HG03378 (cell line): ENCODE measurements around the gene PACRG.

Source experiments
- ATAC-seq: cut with Tn5 transposase; IDR thresholded peaks from one replicate; pipeline ENCODE4 v1.9.1; 2021; ENCODE audit warnings: mild to moderate bottlenecking, moderate library complexity; ENCODE audit not compliant: unreplicated experiment

Gene PACRG

DNA sequence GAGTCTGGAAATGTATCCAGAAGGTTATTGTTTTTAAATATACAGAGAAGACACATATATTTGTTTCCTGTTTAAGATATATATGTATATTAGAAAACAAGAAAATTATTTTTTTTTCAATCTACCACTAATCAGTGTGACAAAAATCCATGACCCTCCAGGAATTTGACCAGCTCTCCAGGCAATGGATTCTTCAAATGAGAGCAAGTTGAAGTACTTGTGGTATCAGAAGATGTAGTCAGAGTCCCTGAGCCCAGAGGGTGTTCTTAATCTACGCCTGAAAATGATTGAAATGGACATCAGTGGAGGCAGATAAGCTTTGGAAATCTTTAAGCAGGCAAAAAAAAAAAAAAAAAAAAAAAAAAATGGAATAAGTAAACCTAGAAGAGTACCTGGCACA lies 500.3 kb downstream of the PACRG start:
- ATAC-seq = no peak

DNA sequence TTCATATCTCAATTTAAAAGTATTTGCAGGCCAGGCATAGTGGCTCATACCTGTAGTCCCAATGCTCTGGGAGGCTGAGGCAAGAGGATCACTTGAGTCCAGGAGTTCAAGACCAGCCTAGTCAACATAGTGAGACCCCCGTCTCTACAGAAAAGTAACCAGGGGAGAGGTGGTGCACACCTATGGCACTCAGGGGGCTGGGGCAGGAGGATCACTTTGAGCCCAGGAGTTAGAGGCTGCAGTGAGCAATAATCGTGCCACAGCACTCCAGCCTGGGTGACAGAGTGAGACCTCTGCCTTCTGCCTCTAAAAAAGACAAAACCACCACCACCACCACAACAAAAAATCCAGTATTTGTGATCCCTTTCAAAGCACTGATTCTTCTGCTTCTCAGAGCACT lies 501.3 kb downstream of the PACRG start:
- no peak for ATAC-seq

DNA sequence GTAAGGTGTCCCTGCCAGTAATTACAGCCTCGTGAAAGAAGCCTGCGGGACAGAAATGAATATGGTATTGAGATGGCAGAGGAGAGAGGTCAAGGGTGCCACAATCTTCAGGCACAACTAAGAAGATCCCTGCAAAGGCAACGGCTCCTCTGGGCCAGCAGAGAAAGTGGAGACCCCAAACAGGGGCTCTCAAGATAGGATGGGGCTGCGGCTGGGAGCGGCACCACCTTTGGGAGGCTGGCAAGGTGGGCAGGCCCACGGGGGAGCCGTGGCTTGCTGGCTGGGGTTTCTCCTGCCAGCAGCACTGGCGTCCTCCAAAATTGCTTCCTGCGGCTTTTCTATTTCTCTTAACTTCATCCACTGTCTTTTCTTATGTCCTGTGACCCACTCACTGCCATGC lies 503.1 kb downstream of the PACRG start:
- no peak for ATAC-seq

DNA sequence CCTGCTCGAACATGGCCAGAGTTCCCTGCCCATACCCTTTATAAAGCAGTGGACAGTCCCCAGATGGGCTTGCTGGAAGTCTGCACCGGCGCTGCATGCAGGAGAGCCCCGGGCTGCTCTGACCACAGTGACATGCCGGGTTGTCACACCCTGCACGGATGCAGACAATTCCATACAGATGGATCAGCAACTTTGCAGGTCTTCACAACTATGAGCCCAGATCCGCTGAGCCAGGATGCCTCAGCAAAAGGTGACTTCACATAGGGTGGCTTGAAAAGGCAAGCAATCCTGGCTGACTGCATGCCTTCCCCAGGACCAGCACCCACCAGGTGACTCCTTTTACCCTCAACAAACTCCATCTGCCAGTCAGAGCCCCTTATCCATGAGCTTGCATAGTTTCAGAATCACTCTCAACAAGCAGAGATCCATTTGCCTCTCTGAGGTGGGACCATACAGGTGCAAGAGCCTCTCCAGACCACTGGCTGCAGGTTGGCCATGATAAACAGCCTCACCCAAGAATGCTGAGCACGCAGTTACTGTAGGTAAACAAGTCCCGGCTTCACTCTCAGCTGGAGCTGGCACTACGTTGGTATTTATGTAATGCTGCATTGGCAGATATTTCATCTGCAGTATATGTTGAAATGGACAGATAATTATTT lies 503.7 kb downstream of the PACRG start:
- ATAC-seq = no peak

DNA sequence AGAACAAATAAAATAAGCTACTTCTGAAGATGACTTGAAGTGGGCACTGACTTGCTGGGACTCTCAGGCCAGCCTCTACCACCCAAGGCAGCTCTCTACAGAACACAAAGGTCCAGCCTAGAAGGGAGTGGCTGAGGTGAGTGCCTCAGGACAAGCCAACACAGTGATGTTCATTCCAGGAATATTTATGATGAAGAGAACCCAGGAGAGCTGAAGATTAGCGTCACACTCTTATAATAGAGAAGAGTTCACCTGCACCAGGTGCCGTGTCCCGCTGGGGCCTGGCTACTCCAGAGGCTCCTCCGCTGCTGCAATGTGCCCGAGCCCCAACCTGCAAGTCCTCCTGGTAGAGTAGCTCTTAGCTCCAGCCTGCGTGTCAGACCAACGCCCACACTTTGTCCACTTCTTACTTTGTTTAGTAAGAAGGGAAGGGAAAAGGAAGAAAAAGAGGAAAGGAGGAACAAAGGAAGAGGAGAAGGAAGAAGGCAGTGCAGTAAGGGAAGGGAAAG lies 504.3 kb downstream of the PACRG start:
- ATAC-seq = no peak

DNA sequence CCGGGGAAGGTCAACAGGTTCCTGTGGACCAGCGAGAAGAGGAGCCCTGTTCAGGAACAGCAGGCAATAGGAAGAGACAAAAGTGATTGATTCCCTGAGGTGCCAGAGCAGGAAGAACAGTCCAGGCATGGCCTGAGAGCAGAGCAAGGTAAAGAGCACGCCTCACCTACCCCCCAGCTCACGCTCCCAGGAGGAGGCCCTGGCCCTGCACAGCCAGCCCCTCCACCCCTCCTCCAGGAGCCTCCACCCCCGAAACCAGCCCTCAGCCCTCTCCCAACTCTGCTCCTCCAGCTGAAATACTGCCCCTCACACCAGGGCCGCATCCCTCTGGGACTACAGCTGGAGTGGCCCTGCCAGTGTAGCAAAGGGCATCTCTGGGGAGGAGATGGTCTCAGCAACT lies 504.9 kb downstream of the PACRG start:
- no peak for ATAC-seq

DNA sequence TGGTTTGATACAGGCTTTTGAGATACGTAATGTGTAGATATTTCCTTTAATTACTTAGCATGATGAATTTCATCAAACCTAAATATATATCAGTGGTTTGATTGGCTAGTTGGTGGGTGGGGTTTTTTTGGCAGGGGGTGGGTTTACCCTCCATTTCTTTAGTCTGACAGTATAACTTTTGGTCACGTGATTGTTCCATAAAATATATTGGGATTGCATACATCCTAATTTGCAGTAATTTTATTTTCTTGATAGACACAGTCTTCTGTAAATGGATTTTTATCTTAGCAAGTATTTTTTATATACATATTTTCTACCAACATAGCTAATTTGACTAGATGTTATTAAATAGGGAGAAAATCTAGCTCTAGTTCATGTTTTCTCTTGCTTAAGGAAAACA lies 509.3 kb downstream of the PACRG start:
- ATAC-seq = no peak

DNA sequence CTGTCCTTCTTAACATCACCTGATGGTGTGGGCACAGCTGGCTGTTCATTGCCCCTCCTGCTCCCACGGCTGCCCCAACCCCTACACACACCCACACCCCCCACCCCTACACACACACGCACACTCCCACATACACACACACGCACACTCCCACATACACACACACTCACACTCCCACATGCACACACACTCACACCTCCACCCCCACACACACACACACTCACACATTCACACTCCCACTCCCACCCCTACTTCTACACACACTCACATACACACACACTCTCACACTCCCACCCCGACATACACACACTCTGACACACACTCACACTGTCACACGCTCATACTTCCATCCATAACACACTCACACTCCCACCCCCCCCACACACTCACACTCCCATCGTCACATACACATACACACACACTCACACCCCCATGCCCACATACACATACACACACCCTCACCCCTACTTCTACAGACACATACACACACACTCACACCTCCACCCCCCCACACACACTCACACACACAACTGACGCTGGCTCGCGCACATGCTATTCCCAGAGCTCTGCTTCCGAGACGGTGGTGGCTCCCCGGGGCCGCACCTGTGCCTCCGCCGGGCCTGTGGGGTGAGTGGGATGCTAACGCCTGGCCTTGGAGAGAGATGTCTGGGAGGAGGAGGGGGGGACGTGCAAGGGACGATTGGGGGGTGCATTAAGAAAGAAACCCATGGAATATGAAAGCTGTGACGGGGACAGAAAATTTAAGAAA lies 512.0 kb downstream of the PACRG start:
- no peak for ATAC-seq

DNA sequence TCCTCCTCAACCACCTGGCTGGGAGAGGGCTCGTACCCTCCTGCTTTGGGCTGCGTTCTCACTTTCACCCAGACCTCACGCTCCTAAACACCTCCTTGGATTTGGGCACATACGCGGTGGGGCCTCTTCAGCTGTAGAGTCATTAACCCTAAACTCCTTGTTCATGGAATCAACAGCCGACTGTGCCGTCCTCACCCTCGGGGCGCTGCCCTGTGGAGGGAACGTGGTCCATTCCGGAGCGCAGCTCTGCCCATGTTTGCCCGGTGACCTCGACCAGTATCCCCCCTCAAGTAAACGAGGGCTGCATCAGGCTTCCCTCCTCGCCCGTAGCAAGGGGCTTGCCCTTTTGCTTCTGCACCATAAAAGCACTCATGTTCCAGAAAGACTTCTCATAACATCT lies 512.8 kb downstream of the PACRG start:
- no peak for ATAC-seq

DNA sequence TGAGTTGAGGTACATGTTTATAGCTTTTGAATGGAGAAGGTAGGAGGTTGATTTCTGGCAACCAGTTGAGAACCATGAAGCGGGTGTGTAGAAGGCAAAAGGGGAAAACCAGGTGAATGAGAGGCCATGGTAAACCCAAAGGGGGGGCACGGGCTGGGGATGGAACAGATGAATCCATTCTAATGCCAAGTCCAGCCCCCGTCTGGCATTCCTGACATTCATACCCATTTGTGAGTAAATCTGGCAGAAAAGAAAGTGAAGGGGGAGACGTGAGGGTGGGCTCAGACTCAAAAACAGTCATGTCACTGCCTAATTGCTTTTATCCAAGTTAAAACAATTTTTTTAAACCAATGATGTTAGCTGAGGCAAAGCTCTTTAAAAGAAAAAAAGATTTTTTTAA lies 513.9 kb downstream of the PACRG start:
- ATAC-seq = no peak

DNA sequence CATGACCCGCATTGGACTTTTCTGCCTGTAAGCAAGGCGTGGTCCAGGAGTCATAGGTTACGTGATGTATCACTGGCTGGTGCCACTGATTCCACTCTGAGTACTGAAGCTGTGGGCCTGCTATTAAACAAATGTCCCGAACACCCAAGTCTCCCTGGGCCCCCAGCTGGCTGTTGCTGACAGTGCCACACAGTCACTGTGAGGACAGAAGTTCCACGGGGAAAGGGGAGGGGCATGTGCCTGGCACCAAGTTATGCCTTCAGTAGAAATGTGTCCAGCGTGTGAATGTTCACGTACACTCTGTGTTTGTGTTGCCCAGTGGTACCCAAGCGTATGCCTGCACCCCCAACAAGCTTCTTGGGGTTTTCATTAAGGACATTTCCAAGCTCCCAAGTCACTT lies 515.3 kb downstream of the PACRG start:
- no peak for ATAC-seq

DNA sequence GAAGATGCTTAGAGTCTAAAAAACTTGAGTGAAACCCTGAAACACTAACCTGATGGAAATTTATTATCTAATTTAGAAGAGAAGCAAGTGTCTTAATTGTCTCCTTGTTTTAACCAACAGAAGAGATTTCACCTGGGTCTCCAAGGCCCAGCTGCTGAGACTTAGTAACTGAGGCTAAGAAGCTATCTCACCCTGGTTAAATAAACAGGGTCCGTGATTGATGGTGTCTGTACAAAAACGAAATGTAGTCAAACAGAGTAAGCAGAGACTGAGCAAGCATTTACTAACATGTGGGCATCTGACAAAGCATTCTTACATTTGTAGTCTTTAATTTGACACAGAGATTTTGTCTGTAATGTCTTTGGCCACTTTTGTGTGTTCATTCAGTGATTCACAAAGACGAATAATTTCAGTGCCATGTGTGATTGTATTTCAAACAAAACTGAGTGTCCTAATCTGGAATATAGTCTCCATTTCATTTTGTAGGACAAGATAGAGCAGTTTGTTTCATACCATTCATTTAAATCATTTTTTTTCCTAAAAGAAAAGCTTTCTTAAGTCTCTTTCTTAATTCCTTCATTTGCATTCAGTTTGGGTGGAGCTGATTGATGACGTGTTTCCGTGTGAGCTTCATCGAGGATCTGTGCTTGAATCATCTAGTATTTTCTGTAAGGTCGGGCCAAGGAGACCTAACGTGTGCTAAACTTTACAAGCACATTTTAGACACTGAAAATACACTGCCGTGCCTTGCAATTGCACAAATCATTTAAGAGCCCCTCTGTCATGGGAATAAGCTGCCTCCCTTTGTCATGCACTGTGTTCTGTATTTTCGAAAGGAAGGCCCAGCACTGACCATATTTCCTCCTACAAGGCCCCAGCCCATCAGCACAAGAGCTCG lies 516.2 kb downstream of the PACRG start:
- no peak for ATAC-seq

DNA sequence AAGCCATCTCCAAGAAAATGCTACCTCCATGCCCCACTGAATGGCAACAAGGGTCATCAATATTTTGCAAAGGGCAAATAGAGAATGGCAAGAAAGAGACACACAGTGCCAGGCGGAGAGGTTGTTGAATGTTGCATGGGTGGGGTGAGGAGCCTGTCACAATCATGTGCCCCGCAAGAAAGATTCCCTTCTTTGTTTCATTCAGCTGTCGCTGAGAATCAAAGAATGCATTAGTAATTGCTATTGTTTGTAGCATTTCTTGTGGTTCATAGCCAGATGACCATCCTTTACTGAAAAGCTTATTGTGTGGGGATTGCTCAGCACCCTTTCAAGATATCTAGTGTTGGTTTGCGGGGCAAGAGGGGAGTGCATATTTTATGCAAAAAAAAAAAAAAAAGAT lies 520.3 kb downstream of the PACRG start:
- ATAC-seq = no peak

DNA sequence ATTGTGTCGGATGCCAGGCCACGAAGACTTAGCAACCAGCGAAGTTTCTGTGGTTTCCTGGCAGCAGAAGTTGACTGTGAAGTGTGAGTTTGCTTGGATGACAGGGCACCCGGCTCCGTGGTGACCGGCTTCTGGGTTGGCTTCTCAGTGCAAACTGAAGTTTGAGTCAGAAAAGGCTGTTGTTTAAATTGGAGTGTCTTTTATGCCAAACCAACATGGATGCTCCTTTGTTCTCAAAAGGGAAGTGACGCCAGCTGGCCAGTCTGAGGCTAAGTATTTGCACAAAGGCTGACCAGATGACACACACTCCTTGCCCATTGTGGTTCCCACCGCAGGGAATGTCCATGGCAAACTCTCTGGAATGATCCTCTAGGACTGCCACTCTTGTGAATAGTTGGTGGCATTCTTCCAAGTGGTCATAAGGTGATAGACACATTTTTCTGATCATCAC lies 521.9 kb downstream of the PACRG start:
- ATAC-seq = no peak

DNA sequence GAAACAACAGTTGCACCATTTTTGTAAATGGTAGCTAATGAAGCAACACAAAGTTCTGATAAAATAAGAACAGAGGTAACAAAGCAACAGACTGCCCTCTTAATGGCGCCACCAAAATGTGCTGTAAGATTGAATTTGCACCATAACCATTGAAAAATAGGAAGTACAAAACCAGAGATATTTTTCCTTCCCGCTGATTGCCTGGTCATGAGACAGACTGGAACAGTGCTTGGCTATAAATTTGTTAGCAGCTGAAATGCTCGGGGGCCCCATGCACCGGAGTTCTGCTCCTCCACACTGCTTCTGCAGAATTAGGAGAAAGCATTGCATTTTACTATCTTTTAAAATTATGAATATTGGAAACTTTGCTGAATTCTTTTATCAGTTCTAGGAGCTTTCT lies 522.3 kb downstream of the PACRG start:
- no peak for ATAC-seq

DNA sequence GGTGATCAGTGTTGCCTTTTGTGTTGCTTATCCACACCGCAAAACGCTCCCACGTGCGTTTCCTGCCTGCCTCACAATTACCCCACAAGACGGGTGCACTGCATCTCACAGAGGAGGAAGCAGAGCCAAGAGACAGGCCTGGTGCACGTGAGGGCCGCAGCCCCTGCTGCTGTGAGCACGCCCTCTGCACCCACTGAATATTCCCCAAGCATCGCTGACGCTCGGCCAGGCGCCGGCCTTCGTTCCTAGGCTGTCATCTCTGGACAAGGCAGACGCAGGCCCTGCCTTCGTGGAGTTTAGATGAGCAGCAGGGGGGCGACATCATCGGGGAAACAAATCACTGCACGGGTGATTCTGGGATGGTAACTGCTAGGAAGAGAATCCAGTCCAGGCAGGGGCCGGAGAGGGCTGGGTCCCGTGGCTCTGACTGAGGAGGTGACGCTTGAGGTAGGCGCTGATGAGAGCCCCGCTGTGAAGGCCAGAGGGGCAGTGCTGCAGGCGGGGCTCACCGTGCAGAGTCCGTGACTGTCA lies 524.4 kb downstream of the PACRG start:
- no peak for ATAC-seq

DNA sequence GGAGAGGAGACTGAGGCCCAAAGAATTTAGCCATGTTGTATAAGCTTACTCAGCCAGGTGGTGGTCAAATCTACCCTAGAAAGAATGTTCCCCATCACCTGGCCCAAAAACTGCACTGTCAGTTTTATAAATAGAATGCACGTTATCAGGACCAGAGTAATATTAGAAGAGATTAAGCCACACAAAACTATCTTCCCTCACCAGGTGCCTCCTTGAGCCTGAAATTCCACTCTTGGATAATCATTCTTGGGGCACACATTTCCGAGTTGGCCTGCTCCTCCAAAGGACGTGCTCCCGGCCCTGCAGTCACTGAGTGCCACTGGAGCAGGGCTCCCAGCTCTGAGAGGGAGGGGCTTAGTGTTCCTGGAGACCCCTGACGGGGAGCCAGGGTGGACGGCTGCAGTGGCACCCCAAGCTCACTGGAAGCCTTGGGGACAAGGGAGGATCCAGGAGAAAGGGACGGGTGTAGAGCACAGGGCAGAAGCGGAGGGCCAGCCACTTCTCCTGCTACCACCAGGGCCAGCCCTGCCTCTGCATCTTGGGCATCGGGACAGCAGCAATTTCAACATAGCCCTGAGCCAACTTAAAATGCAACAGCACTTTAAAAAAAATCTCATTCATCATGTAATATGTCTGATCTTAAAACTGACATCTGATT lies 525.9 kb downstream of the PACRG start:
- ATAC-seq = no peak

DNA sequence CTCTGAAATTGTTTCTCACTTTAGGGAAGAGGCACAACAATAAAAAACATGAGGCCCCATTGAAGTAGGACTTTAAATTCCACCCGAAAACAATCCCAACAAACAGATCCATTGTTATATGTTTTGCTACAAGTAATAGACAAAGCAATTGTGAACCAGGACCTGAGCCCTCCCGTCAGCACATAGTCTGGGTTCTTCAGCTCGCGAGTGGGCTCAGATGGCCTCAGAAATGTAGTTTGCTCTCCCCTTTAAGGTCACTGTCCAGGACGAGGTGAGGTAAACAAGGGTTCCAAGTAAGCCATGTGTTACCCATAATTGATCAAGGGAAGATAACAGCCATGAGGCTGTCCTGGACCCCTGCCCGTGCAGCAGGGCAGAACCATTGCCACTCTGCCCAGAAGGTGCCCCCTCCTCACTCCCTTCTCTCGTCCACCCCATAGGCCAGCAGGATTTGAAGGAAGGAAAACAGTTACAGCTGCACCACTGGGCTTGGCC lies 526.6 kb downstream of the PACRG start:
- no peak for ATAC-seq

DNA sequence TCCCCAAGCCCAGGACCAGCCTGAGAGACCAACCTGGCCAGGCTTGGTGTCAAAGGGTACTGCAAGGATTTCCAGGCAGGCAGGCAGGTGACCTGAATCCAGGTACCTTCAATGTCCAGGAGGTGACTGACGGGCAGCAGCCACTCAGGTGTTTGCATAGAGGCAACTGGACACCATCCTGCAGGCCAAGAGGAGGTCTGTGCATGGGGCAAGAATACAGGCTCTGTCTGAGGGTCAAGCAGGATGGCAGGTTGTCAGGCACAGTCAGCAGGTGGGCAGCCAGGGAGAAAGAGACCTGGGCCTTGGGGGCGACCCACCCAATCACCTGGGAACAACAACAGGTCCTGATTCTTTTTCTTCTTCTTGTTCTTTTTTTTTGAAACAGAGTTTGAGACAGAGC lies 527.5 kb downstream of the PACRG start:
- no peak for ATAC-seq

DNA sequence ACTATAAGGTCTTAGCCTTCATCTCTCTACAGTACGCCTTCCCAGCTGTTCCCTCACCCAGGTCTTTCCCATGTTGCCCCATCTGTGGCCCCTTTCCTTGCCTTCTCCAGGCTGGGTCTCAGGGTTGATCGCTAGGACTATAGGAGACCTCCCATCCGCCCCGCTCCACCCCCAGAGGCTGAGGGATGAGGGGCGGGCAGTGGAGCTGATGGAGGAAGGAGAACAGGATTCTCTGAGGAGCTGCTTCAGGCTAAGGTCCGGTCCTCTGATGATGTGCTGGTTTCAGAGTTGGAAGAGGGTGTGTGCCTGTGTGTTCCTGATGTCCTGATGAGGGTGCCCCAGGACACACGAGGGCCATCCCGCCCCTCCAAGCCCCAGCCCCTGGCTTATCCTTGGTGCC lies 531.9 kb downstream of the PACRG start:
- ATAC-seq = no peak
